Motor neuron (in vitro differentiated cells): ENCODE results near the gene MAP3K12. TPM values are rescaled to one million over a fixed set of nuclear protein-coding genes. Genes with fewer than 3 reads are reported as not detected.

Source experiments
- ATAC-seq, 8 experiments: fragments of 200-7000 bp; cut with Tn5 transposase; replicated peaks in 6 of 8; 2 replicates each; pipeline ENCODE4 v1.8.0; 2021; ENCODE audit warnings: mild to moderate bottlenecking in 8 of 8, moderate library complexity in 8 of 8
- H3K27ac ChIP-seq, 2 donors: fragments of 250-450 bp; sonication (Bioruptor Pico); 2 replicates each; pipeline ENCODE4 v1.9.0; 2021; ENCODE audit warnings: antibody characterized with exemption in 2 of 2, mild to moderate bottlenecking in 2 of 2, moderate library complexity in 1 of 2
- H3K4me1 ChIP-seq, 2 donors: fragments of 250-450 bp; sonication (Bioruptor Pico); replicated peaks in 1 of 2; 2 replicates each; pipeline ENCODE4 v1.6.1; 2021; ENCODE audit warnings: antibody characterized with exemption in 2 of 2, mild to moderate bottlenecking in 2 of 2, moderate library complexity in 1 of 2
- H3K4me3 ChIP-seq, 5 donors: fragments of 250-450 bp; sonication (Bioruptor Pico); 2 replicates each; pipeline ENCODE4 v1.9.0; 2021; ENCODE audit warnings: antibody characterized with exemption in 5 of 5, mild to moderate bottlenecking in 5 of 5, moderate library complexity in 4 of 5
- WGBS, 10 experiments: fragments of 450-650 bp; shearing (Covaris generic); methylation state at CpG; one replicate each; pipeline ENCODE4 v1.0.0; 2022; 5-methylcytosine and 5-hydroxymethylcytosine counted together
- in situ Hi-C, 9 experiments: fragments of 400-800 bp; cut with MboI; loops; one replicate each; pipeline ENCODE4 v1.15.0; 2021; ENCODE audit warnings: low sequenced_read_pairs in 9 of 9, low pct_unique_long_range_greater_than_20kb in 2 of 9; ENCODE audit not compliant: unreplicated experiment in 9 of 9
- total RNA-seq, 8 experiments: library from RNA; unstranded; fragments of 300-600 nt; gene quantifications; 2 replicates each; pipeline versions ENCODE4 v1.2.3 to v1.2.4, GENCODE V29; 2022

The MAP3K12 gene
- total RNA-seq, 8 experiments from 2014 or later, result 17.2 to 90.3 (median 32.7) TPM

DNA sequence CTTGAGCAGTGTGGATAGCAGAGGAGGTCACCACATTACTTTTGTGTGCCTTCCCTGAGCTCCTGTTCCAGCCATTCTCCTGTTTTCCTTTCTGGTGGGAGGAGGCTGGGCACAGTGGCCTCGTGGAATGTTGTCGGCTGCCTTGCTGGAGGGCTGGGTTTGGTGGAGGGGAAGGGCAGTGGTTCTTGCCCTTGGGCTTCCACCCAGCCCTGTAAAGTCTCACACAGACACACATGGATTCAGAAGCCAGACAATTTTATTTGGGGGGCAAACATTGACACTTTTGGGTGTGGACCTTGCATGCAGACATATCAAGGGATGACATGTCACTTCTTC lies 7.2 kb upstream of the MAP3K12 start:
- no peak overlapping the region for H3K27ac ChIP-seq
- peak in 2 of 8 experiments; percentile 22 to 47 for ATAC-seq
- H3K4me1 ChIP-seq, result peaks cover 7 to 8% of the 10 kb centered on the region in 2 donors
- in situ Hi-C loops, result loop anchor here in 2 of 9 experiments (25.0 kb wide), 1 partner anchor 169 kb away; the partner anchor contains the start of gene SP7 (in 2 of the 2)
- WGBS, 10 experiments, result 0 to 100% (median 60%) methylated on average over 1 of the region's 2 CpGs; no CpG with 5 or more reads in 7 of the 10 experiments
- H3K4me3 ChIP-seq, result no peak overlapping the region

- 50 to 100% (median 100%) methylated on average over 1 to 2 of the region's 19 CpGs; no CpG with 5 or more reads in 7 of the 10 experiments for WGBS, 10 experiments
- Histone ChIP-seq H3K4me1 (peaks cover 7 to 8% of the 10 kb centered on the region in 2 donors), H3K27ac (no peak overlapping the region), H3K4me3 (no peak overlapping the region)
- no peak for ATAC-seq
- in situ Hi-C loops, result loop anchor here in 2 of 9 experiments (25.0 kb wide), 1 partner anchor 169 kb away; the partner anchor contains the start of gene SP7 (in 2 of the 2)
These were observed 6.5 kb upstream of the MAP3K12 start for GRCh38 chr12:53505555-53506449.

GRCh38 chr12:53505086-53505485 lies 5.8 kb upstream of the MAP3K12 start:
- no peak overlapping the region for H3K27ac ChIP-seq
- in situ Hi-C loops, result loop anchor here in 2 of 9 experiments (25.0 kb wide), 1 partner anchor 168 kb away; the partner anchor contains the start of gene SP7 (in 2 of the 2)
- no peak overlapping the region for H3K4me3 ChIP-seq
- no peak for ATAC-seq
- WGBS, 10 experiments, result 53 to 100% (median 82%) methylated on average over 1 to 8 of the region's 10 CpGs; no CpG with 5 or more reads in 4 of the 10 experiments
- H3K4me1 ChIP-seq, result peaks cover 7 to 8% of the 10 kb centered on the region in 2 donors

- no peak for ATAC-seq
- Histone ChIP-seq H3K4me1 (peaks cover 7 to 8% of the 10 kb centered on the region in 2 donors), H3K4me3 (no peak overlapping the region), H3K27ac (no peak overlapping the region)
- WGBS, 10 experiments, result 20 to 100% (median 84%) methylated on average over 1 to 6 of the region's 14 CpGs; no CpG with 5 or more reads in 2 of the 10 experiments
- in situ Hi-C loops, result loop anchor here in 2 of 9 experiments (25.0 kb wide), 1 partner anchor 167 kb away; the partner anchor contains the start of gene SP7 (in 2 of the 2)
These were observed 5.0 kb upstream of the MAP3K12 start for GRCh38 chr12:53504004-53504920.

DNA sequence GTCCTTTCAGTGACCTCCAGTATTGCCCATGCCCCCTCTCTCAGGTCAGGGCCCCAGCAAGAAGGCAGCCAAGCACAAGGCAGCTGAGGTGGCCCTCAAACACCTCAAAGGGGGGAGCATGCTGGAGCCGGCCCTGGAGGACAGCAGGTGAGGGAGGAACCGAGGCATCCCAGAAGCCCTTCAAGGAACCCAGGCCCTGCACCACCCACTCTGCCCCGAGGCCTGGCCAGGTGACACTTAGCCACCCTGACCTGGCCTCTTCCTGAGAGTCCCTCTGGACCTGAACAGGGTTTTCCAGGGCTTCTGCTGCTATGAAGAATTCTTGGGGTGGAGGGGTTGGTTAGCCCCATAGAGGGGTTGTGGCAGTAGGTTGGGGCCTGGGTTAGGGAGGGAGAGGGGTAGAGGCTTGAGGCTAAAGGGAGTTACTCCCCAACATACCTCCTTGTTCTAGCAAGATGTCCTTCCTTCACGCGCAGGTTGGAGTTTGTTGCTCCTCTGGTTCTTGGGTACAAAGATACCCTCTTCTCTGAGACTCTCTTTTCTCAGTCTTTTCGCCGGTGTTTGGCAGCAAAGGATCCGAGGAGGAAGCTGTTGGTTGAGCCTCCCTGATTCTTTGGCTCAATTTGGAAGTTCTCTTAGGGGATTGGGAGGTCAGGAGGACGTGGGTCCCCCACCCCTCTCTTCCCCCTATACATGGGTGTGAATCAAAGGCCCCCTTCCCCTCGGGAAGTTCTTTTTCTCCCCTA lies 3.9 kb upstream of the MAP3K12 start:
- ATAC-seq, result no peak
- in situ Hi-C loops, result loop anchor here in 2 of 9 experiments (25.0 kb wide), 1 partner anchor 166 kb away; the partner anchor contains the start of gene SP7 (in 2 of the 2)
- H3K4me3 ChIP-seq, result no peak overlapping the region
- WGBS, 10 experiments, result 30 to 86% methylated on average over 1 to 2 of the region's 10 CpGs; no CpG with 5 or more reads in 8 of the 10 experiments
- no peak overlapping the region for H3K27ac ChIP-seq
- H3K4me1 ChIP-seq, result peaks cover 11 to 12% of the 10 kb centered on the region in 2 donors

DNA sequence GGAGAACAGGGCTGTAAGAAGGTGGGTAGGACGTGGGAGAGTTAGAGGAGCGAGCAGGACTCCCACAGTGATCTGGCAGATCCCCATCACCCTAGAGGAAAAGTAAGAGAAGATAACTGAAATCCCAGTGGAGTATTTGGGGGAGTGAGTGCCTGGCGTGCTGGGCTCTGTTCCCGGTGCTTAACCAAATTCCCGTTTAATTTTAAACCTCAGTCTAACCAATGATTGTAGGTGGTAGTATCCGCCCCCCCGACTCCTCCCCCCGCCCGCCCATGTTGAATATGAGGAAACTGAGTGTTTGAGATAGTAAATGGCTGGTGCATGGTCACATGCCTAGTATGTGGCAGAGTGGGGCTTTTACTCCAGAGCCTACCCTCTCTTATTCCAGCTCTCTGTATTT lies 3.1 kb upstream of the MAP3K12 start:
- Histone ChIP-seq H3K27ac (no peak overlapping the region), H3K4me1 (peaks cover 12% of the 10 kb centered on the region in 2 donors), H3K4me3 (no peak overlapping the region)
- in situ Hi-C loops, result loop anchor here in 2 of 9 experiments (25.0 kb wide), 1 partner anchor 165 kb away; the partner anchor contains the start of gene SP7 (in 2 of the 2)
- WGBS, 10 experiments, result 67 to 90% (median 81%) methylated on average over 1 to 6 of the region's 9 CpGs; no CpG with 5 or more reads in 4 of the 10 experiments
- ATAC-seq, result no peak

DNA sequence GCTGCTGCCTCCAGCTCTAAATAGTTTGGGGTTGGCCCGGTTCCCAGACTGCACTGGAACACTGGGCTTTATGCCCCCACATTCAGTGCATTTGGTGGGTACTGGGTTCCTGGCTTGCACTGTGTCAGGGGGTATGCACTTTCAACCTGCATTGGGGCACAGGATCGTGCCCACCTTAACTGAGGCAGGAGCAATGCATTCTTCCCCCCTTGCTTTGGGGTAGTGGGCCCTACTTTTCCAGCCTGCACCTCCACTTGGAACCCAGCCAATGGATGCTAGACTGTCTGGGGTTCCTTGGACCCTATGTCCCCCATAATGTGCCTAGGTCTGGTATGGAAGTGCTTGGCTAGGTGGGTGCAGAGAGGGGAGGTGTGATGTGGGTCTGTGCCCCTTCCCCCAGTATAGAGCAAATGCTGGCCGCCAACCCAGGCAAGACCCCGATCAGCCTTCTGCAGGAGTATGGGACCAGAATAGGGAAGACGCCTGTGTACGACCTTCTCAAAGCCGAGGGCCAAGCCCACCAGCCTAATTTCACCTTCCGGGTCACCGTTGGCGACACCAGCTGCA lies 2.4 kb upstream of the MAP3K12 start:
- H3K4me1 ChIP-seq, result peaks cover 12 to 13% of the 10 kb centered on the region in 2 donors
- H3K27ac ChIP-seq, result peak overlapping the region; percentile 98 to 99
- in situ Hi-C loops, result loop anchor here in 2 of 9 experiments (25.0 kb wide), 1 partner anchor 164 kb away; the partner anchor contains the start of gene SP7 (in 2 of the 2)
- H3K4me3 ChIP-seq, result peak overlapping the region; percentile 56 to 80 (median 60)
- 0 to 100% (median 77%) methylated on average over 1 to 6 of the region's 10 CpGs; no CpG with 5 or more reads in 2 of the 10 experiments for WGBS, 10 experiments
- no peak for ATAC-seq

DNA sequence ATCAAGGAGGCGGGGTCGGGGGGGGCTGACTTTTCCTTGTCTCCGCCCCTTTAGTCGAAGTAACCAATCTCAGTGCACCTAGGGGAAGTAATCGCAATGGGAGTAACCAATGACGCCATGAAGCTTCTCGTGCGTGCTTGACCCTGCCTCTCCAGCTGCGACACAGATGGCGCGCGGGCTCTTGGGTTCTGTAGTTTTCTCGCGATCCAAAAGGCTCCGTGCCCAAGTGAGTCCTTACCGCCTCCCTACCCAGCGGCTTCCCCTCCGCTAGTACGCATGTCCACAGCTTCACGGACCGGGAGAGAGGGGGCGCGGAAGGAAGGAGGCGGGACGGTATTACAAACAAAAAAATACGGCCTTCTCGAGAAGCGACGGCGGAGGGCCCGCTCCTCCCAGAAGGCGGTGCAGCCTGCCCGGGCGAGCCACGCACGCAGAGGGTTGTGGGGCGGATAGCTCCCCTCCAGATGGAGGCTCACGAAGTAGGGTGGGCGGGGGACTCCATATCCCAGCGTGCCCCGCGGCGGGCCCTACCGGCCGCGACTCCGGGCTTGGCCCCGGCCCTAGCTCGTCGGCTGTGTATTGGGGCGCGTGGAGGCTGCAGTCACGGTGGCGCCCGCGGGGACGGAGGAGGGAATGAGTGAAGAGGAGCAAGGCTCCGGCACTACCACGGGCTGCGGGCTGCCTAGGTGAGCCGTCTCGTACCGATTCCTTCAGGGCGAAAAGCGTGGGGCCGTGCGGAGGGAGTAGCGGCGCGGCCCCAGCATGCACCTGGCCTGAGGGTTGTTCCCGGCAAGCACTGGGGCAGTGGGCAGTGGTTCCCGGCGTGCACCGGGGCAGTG lies 1.7 kb upstream of the MAP3K12 start, which contains the start of gene TARBP2:
Gene TARBP2, plus strand, starts transcription at position 508 of the 839 bp plus-strand sequence. Its CDS starts 126 bp downstream, at position 634.
- peak within 1 kb of the TSS; percentile 98 to 99 for H3K27ac ChIP-seq
- H3K4me3 ChIP-seq, result peak within 1 kb of the TSS; percentile 56 to 80 (median 62)
- peak; percentile 66 to 82 (median 79) for ATAC-seq
- peaks cover 16 to 20% of the 10 kb centered on the region in 2 donors for H3K4me1 ChIP-seq
- 0 to 3% (median 0%) methylated on average over 4 to 22 of the region's 74 CpGs; no CpG with 5 or more reads in 5 of the 10 experiments for WGBS, 10 experiments
- in situ Hi-C loops, result loop anchor here in 2 of 9 experiments (25.0 kb wide), 1 partner anchor 164 kb away; the partner anchor contains the start of gene SP7 (in 2 of the 2)

DNA sequence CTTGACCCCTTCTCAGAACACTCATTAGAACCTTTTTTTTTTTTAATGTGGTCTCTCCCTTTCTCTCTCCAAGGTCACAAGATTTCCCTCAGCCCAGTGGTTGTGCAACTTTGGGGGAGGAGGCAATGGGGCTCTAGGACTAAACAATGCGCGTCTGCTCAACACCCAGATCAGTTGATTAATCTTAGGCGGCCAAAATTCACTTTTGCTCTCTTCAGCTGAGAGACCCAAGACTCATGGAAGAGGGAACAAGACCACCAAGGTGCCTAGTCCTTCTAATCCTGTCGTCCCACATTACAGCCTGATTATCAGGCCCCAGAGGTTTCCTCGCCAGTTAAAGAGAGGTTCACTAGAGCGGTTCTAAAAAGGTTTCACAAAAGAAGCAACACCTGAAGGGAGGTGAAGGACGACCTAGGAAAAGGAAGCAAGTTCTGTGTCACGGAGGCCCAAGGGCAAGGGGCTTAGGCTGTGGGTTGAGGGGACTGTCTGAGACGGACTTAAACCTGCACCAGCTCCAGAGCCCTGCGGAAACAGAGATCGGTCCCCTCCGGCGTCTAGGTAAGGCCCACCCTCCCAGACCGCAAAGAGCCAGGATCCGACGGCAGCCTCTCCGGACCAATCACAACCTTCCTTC lies 1.0 kb upstream of the MAP3K12 start:
- in situ Hi-C loops, result loop anchor here in 2 of 9 experiments (25.0 kb wide), 1 partner anchor 163 kb away; the partner anchor contains the start of gene SP7 (in 2 of the 2)
- peak overlapping the region; percentile 77 to 93 for H3K27ac ChIP-seq
- peaks cover 17 to 24% of the 10 kb centered on the region in 2 donors for H3K4me1 ChIP-seq
- ATAC-seq, result peak in 2 of 8 experiments; percentile 7 to 9
- H3K4me3 ChIP-seq, result peak overlapping the region; percentile 56 to 80 (median 62)
- 0 to 16% (median 4%) methylated on average over 2 to 13 of the region's 17 CpGs; no CpG with 5 or more reads in 3 of the 10 experiments for WGBS, 10 experiments

- Histone ChIP-seq H3K4me3 (peak overlapping the region; percentile 56 to 80 (median 62)), H3K4me1 (peaks cover 29 to 36% of the 10 kb centered on the region in 2 donors), H3K27ac (peak overlapping the region; percentile 77 to 93)
- no peak for ATAC-seq
- WGBS, 10 experiments, result 0 to 75% (median 40%) methylated on average over 1 to 2 of the region's 2 CpGs; no CpG with 5 or more reads in 7 of the 10 experiments
- in situ Hi-C loops, result no loop called here
These were observed 1.0 kb downstream of the MAP3K12 start for GRCh38 chr12:53498235-53498630.
